Subcutaneous adipose tissue (tissue), 4 donors: ENCODE results near the gene TRMT11. TPM values are rescaled to one million over a fixed set of nuclear protein-coding genes. Genes with fewer than 3 reads are reported as not detected.

Experiments
- CTCF ChIP-seq: fragments of 450-650 bp; IDR thresholded peaks from one replicate; pipeline ENCODE4 v1.5.1; 2016; ENCODE audit warnings: low read depth, mild to moderate bottlenecking, control low read depth, antibody characterized with exemption, moderate library complexity
- total RNA-seq, 4 donors: library from RNA; depleted of rRNA; stranded (reverse); fragments of >200 nt; gene quantifications; one replicate each; pipeline ENCODE4 v1.1.0, GENCODE V29; 2016

Gene TRMT11
- total RNA-seq, 4 donors from 2014 or later, result 16.1 to 27.6 (median 16.4) TPM

- no peak for TF ChIP-seq CTCF
These were observed 15.6 kb upstream of the TRMT11 start for GRCh38 chr6:125970760-125971159.

- no peak for TF ChIP-seq CTCF
These were observed 12.0 kb upstream of the TRMT11 start for GRCh38 chr6:125974214-125974866.

- TF ChIP-seq CTCF, result no peak
These were observed 7.2 kb upstream of the TRMT11 start for GRCh38 chr6:125979101-125979500.

GRCh38 chr6:125981571-125982185 lies 4.7 kb upstream of the TRMT11 start:
- no peak for TF ChIP-seq CTCF

- TF ChIP-seq CTCF, result no peak
These were observed 2.9 kb upstream of the TRMT11 start for GRCh38 chr6:125983246-125983945.

- TF ChIP-seq CTCF, result no peak
These were observed 2.0 kb upstream of the TRMT11 start for GRCh38 chr6:125984311-125984710.

- no peak for TF ChIP-seq CTCF
These were observed 818 bp upstream of the TRMT11 start for GRCh38 chr6:125985522-125985921.
